Stimulated activated CD8-positive, alpha-beta memory T cell treated with anti-CD3 and anti-CD28 coated beads, Interleukin-12 subunit alpha, Interleukin-12 subunit beta, amount 100 ng/mL, for 24 hours (primary cell): ENCODE measurements around the gene ATF5.
A peak's percentile ranks its signal among the peaks of the same experiment; 100 is the strongest.

Source experiments
- DNase-seq: peaks from one replicate; pipeline ENCODE4 v3.0.0-alpha.2; 2020; ENCODE audit errors: extremely low read depth

The ATF5 gene

GRCh38 chr19:49894879-49895565, 34.0 kb upstream of the ATF5 start:
- no peak for DNase-seq

GRCh38 chr19:49895566-49896297, 33.3 kb upstream of the ATF5 start:
- DNase-seq: no peak

GRCh38 chr19:49896863-49897621, 32.0 kb upstream of the ATF5 start, which contains the start of gene IL4I1:
IL4I1 (minus strand) TSS chr19:49896887; CDS start chr19:49896160, 727 bp downstream.
- DNase-seq: peak; percentile 24

- DNase-seq: no peak
These were observed 24.9 kb upstream of the ATF5 start for GRCh38 chr19:49904136-49904535.

DNA sequence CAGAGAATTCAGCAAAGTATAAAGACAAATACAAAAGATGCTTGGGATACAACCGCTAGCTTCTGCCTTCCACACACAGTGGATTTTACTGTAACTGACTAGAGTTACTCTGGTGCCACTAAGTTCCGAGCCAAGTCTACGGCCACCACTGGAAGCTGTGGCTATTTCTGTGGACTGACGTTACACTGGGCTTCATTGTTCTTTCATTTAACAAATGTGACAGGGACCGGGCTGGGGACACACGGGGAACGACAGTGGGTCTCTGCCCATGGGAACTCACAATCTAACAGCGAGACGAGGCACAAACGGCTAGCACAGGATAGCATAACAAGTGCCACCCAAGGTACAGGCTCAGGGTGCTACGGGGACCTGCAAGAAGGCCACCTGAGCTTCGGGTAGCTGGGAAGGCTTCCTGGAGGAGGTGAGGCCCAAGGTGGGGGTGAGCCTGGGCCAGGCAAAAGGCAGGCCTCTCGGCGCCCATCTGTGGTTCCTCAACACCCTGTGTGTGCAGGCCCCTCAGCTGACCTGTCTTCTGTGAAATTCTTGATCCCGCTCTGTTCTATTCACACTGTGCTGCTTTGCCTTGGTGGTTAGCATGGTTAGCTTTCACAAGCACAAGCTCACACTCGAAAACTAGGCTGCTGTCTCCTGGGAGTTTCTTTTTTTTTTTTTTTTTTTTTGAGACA, 22.0 kb upstream of the ATF5 start:
- no peak for DNase-seq

- no peak for DNase-seq
These were observed 21.1 kb upstream of the ATF5 start for GRCh38 chr19:49907745-49908446.

DNA sequence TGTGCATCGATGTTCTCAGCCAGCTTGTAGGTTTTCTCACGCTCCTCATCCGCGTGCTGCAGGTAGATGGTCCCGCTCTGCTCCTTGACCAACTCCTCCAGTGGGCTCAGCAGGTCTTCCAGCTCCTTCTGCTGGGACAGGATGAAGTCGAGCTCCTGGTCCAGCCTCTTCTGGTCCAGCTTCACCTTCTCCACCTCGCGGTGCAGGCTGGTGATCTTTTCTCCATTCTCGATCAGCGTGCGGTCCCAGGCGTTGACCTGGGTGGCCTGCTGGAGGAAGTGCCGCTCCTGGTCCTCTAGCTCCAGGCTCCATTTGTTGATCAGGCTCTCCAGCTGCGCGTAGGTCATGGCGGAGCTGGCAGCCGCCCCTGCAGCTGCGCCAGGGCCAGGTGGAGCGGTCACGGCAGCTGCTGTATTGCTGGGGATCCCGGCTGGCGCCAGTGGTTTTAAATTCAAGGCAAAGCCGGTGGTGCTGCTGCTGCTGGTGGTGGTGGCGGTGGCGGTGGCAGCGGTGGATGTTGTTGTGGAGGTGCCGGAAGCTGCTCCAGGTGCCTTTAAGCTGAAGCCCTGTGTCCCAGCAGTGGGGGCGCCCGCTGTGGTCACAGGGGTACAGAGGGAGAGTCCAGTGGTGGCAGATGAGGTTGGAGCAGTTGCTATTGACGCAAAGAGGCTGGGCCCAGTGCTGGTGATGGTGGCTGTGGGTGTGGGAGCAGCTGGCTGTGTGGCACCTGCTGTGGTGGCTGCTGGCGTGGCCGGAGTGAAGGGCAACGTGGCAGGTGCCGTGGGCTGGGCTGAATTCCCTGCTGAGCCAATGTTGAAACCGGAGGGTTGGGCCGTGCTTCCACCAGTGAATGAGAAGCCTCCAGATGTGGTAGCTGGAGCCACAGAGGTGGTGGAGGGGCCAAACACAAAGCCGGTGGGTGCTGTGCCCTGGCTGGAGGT, 20.3 kb upstream of the ATF5 start:
- no peak for DNase-seq

DNA sequence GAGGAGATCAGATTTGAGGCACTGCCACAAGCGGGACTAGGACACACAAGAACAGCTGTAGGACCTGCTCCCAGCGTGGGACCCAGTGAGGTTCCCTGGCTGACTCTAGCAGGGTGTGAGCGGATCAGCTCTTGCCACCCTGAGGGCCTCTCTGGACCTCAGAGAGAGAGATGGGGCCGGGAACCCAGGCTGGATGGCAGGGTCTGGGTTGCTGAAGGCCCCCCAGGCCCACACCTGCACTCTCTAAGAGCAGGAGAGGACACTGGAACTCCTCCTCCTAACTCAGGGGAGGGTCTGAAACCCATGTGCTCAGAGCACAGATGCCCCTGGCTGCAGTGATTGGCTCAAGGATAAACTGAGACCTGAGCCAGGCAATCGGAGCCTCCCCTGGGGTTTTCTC, 18.8 kb upstream of the ATF5 start:
- DNase-seq: no peak

DNA sequence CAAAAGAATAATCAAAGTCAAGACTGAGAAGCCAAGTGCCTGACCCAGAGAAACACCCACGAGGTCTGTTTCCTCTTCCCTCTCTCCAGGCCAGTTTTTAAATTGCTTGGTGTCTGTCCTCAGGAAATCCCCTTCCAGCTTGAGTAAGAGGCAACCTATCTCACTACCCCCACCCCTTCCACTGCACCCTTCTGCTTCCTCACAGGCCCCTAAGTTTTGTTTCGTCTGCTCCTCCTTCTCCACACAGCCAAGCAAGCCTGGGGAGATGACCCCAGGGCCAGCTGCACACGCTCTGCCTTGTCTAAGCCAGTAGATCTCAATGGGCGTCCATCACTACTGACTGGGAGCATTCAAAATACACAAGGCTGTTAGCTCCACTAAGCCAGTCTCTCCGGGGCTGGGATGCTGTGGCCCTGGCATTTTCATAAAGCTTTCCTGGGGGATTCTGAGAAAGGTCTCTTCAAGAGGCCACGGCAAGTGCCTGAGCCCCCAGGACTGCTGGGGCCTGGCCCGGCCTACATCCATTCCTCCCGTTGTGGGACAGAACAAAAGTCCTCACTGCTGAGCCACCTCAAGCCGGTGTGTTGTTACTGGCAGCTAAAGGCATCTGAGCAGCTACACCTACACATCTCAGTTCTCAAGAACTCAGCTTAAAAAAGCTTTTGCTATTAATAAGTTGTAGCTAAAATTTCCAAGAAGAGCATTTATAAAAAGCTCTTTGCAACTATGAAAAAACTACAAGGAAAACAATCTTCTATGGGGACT, 17.4 kb upstream of the ATF5 start:
- no peak for DNase-seq

GRCh38 chr19:49912965-49913685, 15.9 kb upstream of the ATF5 start:
- no peak for DNase-seq

- DNase-seq: no peak
These were observed 15.3 kb upstream of the ATF5 start for GRCh38 chr19:49913720-49914119.

DNA sequence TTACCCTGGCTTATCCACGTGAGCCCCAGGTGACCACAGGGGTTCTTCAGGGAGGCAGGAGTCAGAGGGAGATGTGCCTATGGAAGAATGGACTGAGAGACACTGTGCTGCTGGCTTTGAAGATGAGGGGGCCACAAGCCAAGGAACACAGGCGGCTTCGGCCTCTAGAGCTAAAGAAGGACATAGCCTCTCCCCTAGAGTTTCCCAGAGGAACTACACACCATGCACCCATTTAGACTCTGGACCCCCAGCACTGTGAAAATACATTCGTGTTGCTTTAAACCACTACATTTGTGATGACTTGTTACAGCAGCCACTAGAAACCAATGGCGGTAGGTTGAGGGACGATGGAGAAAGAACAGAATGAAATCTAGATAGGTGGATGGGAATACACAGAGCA, 13.7 kb upstream of the ATF5 start:
- no peak for DNase-seq

GRCh38 chr19:49916839-49917733, 11.9 kb upstream of the ATF5 start:
- no peak for DNase-seq

DNA sequence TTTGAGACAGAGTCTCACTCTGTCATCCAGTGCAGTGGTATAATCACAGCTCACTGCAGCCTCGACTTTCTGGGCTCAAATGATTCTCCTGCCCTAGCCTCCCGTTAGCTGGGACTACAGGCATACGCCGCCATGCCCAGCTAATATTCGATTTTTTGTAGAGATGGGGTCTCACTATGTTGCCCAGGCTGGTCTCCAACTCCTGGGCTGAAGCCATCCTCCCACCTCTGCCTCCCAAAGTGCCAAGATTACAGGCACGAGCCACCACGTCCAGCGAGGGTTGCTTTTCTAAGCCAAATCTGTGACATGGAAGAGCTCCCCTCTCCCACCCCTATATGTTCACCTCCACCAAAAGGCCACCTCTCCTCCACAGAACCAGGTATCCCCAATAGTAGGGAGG, 10.9 kb upstream of the ATF5 start:
- no peak for DNase-seq

GRCh38 chr19:49920624-49921363, 8.2 kb upstream of the ATF5 start:
- DNase-seq: no peak

GRCh38 chr19:49921871-49922795, 6.9 kb upstream of the ATF5 start:
- DNase-seq: no peak
